ENCODE data around the gene PCDHGB5.
"Not testable (repeated sequence)": the region's sequence is repeated elsewhere in the genome, so short reads cannot be mapped to it uniquely, and the experiment has no call there.

PCDHGB5 gene

GRCh38 chr5:141397756-141398551 lies at the start of gene PCDHGB5:
Gene PCDHGB5 (plus strand): TSS chr5:141397947. CDS start chr5:141398128, 181 bp downstream.
- Mint-ChIP-seq H3K36me3 (peaks cover 24% of the 10 kb centered on the region), H3K4me3 (peak within 1 kb of the TSS; percentile 61), H3K27me3 (peaks cover 46% of the 10 kb centered on the region), H3K9me3 (ENCODE audit: low read depth) (peaks cover 15% of the 10 kb centered on the region)
- H3K27ac Mint-ChIP-seq; H3K4me1 Mint-ChIP-seq (ENCODE audit: low read depth): not testable (repeated sequence)

- peaks cover 12% of the 10 kb centered on the region for H3K36me3 Mint-ChIP-seq
- no peaks in the 10 kb centered on the region for H3K9me3 Mint-ChIP-seq (ENCODE audit: low read depth)
- H3K4me3 Mint-ChIP-seq, result peak within 1 kb of the TSS; percentile 35
- peaks cover 59% of the 10 kb centered on the region for H3K27me3 Mint-ChIP-seq
- H3K4me1 Mint-ChIP-seq (ENCODE audit: low read depth), result no peaks in the 10 kb centered on the region
- no peak within 1 kb of the TSS for H3K27ac Mint-ChIP-seq
Observed at GRCh38 chr5:141349917-141350619, 47.7 kb upstream of the PCDHGB5 start, which contains the start of gene PCDHGB1. Gene PCDHGB1 (plus strand): TSS chr5:141350099. CDS start chr5:141350261, 162 bp downstream.

- Mint-ChIP-seq H3K4me1 (ENCODE audit: low read depth) (no peaks in the 10 kb centered on the region), H3K27ac (no peak overlapping the region), H3K9me3 (ENCODE audit: low read depth) (peaks cover 5% of the 10 kb centered on the region), H3K36me3 (peaks cover 10% of the 10 kb centered on the region), H3K4me3 (no peak overlapping the region), H3K27me3 (peaks cover 57% of the 10 kb centered on the region)
Observed at GRCh38 chr5:141351591-141351990, 46.2 kb upstream of the PCDHGB5 start.

- peak within 1 kb of the TSS; percentile 9 for H3K4me3 Mint-ChIP-seq
- H3K4me1 Mint-ChIP-seq (ENCODE audit: low read depth), result peaks cover 1% of the 10 kb centered on the region
- no peak within 1 kb of the TSS for H3K27ac Mint-ChIP-seq
- H3K27me3 Mint-ChIP-seq, result peaks cover 53% of the 10 kb centered on the region
- peaks cover 15% of the 10 kb centered on the region for H3K36me3 Mint-ChIP-seq
- H3K9me3 Mint-ChIP-seq (ENCODE audit: low read depth), result peaks cover 9% of the 10 kb centered on the region
Observed at GRCh38 chr5:141354900-141355469, 42.8 kb upstream of the PCDHGB5 start, which contains the start of gene PCDHGA4. Gene PCDHGA4 (plus strand): TSS chr5:141355021. CDS start chr5:141355108, 87 bp downstream.

GRCh38 chr5:141355641-141356040 lies 42.1 kb upstream of the PCDHGB5 start:
- H3K4me3 Mint-ChIP-seq, result peak overlapping the region; percentile 9

GRCh38 chr5:141356133-141356532 lies 41.6 kb upstream of the PCDHGB5 start:
- Mint-ChIP-seq H3K36me3 (peaks cover 16% of the 10 kb centered on the region), H3K9me3 (ENCODE audit: low read depth) (peaks cover 9% of the 10 kb centered on the region), H3K27ac (no peak overlapping the region), H3K4me3 (peak overlapping the region; percentile 9), H3K27me3 (peaks cover 52% of the 10 kb centered on the region), H3K4me1 (ENCODE audit: low read depth) (peaks cover 1% of the 10 kb centered on the region)

More at GRCh38 chr5:141355641-141356040, 42.1 kb upstream of the PCDHGB5 start:
- Mint-ChIP-seq H3K4me1 (ENCODE audit: low read depth) (peaks cover 1% of the 10 kb centered on the region), H3K36me3 (peaks cover 13% of the 10 kb centered on the region), H3K27ac (no peak overlapping the region), H3K27me3 (peaks cover 52% of the 10 kb centered on the region), H3K9me3 (ENCODE audit: low read depth) (peaks cover 9% of the 10 kb centered on the region)

GRCh38 chr5:141356950-141357349 lies 40.8 kb upstream of the PCDHGB5 start:
- peaks cover 1% of the 10 kb centered on the region for H3K4me1 Mint-ChIP-seq (ENCODE audit: low read depth)
- H3K4me3 Mint-ChIP-seq, result no peak overlapping the region
- H3K27ac Mint-ChIP-seq, result no peak overlapping the region
- H3K27me3 Mint-ChIP-seq, result peaks cover 54% of the 10 kb centered on the region
- peaks cover 9% of the 10 kb centered on the region for H3K9me3 Mint-ChIP-seq (ENCODE audit: low read depth)
- H3K36me3 Mint-ChIP-seq, result peaks cover 16% of the 10 kb centered on the region

- H3K36me3 Mint-ChIP-seq, result peaks cover 27% of the 10 kb centered on the region
- H3K9me3 Mint-ChIP-seq (ENCODE audit: low read depth), result peaks cover 14% of the 10 kb centered on the region
- H3K4me3 Mint-ChIP-seq, result peak within 1 kb of the TSS; percentile 91
- H3K4me1 Mint-ChIP-seq (ENCODE audit: low read depth), result peaks cover 3% of the 10 kb centered on the region
- H3K27ac Mint-ChIP-seq, result no peak within 1 kb of the TSS
- H3K27me3 Mint-ChIP-seq, result peaks cover 61% of the 10 kb centered on the region
Observed at GRCh38 chr5:141359790-141360426, 37.8 kb upstream of the PCDHGB5 start, which contains the start of gene PCDHGB2. Gene PCDHGB2 (plus strand): TSS chr5:141359994. CDS start chr5:141360136, 142 bp downstream.

GRCh38 chr5:141360685-141361084 lies 37.1 kb upstream of the PCDHGB5 start:
- peaks cover 19% of the 10 kb centered on the region for H3K9me3 Mint-ChIP-seq (ENCODE audit: low read depth)
- H3K27ac Mint-ChIP-seq, result no peak overlapping the region
- H3K4me1 Mint-ChIP-seq (ENCODE audit: low read depth), result peaks cover 3% of the 10 kb centered on the region
- H3K4me3 Mint-ChIP-seq, result peak overlapping the region; percentile 4
- peaks cover 69% of the 10 kb centered on the region for H3K27me3 Mint-ChIP-seq
- H3K36me3 Mint-ChIP-seq, result peaks cover 31% of the 10 kb centered on the region

- H3K4me3 Mint-ChIP-seq, result no peak overlapping the region
- H3K9me3 Mint-ChIP-seq (ENCODE audit: low read depth), result peaks cover 14% of the 10 kb centered on the region
- H3K27me3 Mint-ChIP-seq, result peaks cover 67% of the 10 kb centered on the region
- no peak overlapping the region for H3K27ac Mint-ChIP-seq
- peaks cover 3% of the 10 kb centered on the region for H3K4me1 Mint-ChIP-seq (ENCODE audit: low read depth)
- H3K36me3 Mint-ChIP-seq, result peaks cover 34% of the 10 kb centered on the region
Observed at GRCh38 chr5:141362719-141363118, 35.0 kb upstream of the PCDHGB5 start.

- H3K4me3 Mint-ChIP-seq, result no peak within 1 kb of the TSS
- peaks cover 68% of the 10 kb centered on the region for H3K27me3 Mint-ChIP-seq
- H3K4me1 Mint-ChIP-seq (ENCODE audit: low read depth), result peaks cover 3% of the 10 kb centered on the region
- H3K9me3 Mint-ChIP-seq (ENCODE audit: low read depth), result peaks cover 10% of the 10 kb centered on the region
- peak within 1 kb of the TSS; percentile 22 for H3K27ac Mint-ChIP-seq
- H3K36me3 Mint-ChIP-seq, result peaks cover 29% of the 10 kb centered on the region
Observed at GRCh38 chr5:141363952-141364660, 33.6 kb upstream of the PCDHGB5 start, which contains the start of gene PCDHGA5. Gene PCDHGA5 (plus strand): TSS chr5:141364162. CDS start chr5:141364331, 169 bp downstream.

- no peak overlapping the region for H3K27ac Mint-ChIP-seq
- peaks cover 10% of the 10 kb centered on the region for H3K9me3 Mint-ChIP-seq (ENCODE audit: low read depth)
- no peak overlapping the region for H3K4me3 Mint-ChIP-seq
- H3K36me3 Mint-ChIP-seq, result peaks cover 23% of the 10 kb centered on the region
- H3K27me3 Mint-ChIP-seq, result peaks cover 67% of the 10 kb centered on the region
- H3K4me1 Mint-ChIP-seq (ENCODE audit: low read depth), result peaks cover 8% of the 10 kb centered on the region
Observed at GRCh38 chr5:141366016-141366896, 31.5 kb upstream of the PCDHGB5 start.
